Peyer's patch (tissue), 4 donors: ENCODE data around the gene DBX1. TPM values are rescaled to one million over a fixed set of nuclear protein-coding genes. Genes with fewer than 3 reads are reported as not detected.

Experiments used
- DNase-seq, 3 donors: peaks; one replicate each; pipeline ENCODE4 v3.0.0-alpha.2; 2017 to 2019
- H3K27ac ChIP-seq, 4 donors: fragments of 200-600 bp; sonication (generic); one replicate each; pipeline ENCODE4 v1.5.1; 2016 to 2019
- H3K27me3 ChIP-seq, 2 donors: fragments of 200-600 bp; sonication (generic); one replicate each; pipeline ENCODE4 v1.5.1; 2019
- H3K36me3 ChIP-seq, 3 donors: fragments of 200-600 bp; sonication (generic); one replicate each; pipeline ENCODE4 v1.5.1; 2016 to 2019
- H3K4me1 ChIP-seq, 4 donors: fragments of 200-600 bp; sonication (generic); one replicate each; pipeline ENCODE4 v1.5.1; 2016 to 2019
- H3K4me3 ChIP-seq, 4 donors: fragments of 200-600 bp; sonication (generic); 1 replicate in 3 of 4; 2 replicates in 1 of 4; pipeline ENCODE4 v1.5.1; 2016 to 2019; ENCODE audit warnings: mild to moderate bottlenecking in 1 of 4
- H3K9me3 ChIP-seq, 4 donors: fragments of 200-600 bp; sonication (generic); one replicate each; pipeline ENCODE4 v1.5.1; 2016 to 2019; ENCODE audit warnings: mild to moderate bottlenecking in 1 of 4
- POLR2A ChIP-seq, 2 donors: fragments of 450-650 bp; IDR thresholded peaks; one replicate each; pipeline ENCODE4 v1.5.1; 2017; ENCODE audit warnings: antibody characterized with exemption in 2 of 2, mild to moderate bottlenecking in 2 of 2, moderate library complexity in 2 of 2
- total RNA-seq, 4 donors: library from RNA; depleted of rRNA; stranded (reverse); fragments of >200 nt; gene quantifications; one replicate each; pipeline ENCODE4 v1.1.0, GENCODE V29; 2016
- TF ChIP-seq, protein P1 (sequence below), 6 experiments: fragments of 450-650 bp in 4 of 6; fragments of 200-600 bp in 2 of 6; sonication (generic) in 1 of 6; IDR thresholded peaks; one replicate each; pipeline ENCODE4 v1.5.1; 2017 to 2019; ENCODE audit warnings: antibody characterized with exemption in 6 of 6, mild to moderate bottlenecking in 3 of 6, moderate library complexity in 1 of 6

Gene DBX1
- total RNA-seq, 4 donors from 2014 or later = not detected

DNA sequence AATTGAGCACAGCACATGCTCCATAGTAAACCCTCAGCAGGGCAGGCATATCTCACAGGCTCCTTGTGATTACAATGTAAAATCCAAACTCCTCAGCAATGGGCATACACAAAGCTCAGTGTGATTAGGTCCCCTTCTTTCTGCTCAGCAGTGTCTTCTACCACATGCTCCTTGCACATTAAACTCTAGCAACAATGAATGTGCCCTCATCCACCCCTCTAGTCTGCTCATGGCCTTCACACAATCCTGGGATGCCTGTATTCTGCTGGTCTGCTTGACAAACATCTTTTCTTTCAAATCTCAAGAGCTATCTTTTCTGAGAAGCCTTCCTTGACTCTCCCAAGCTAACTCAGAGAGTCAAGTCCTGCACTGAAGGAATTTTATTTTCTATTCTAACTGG lies 32.4 kb upstream of the DBX1 start:
- H3K27ac ChIP-seq = no peak overlapping the region
- no peaks in the 10 kb centered on the region for H3K9me3 ChIP-seq
- no peak for TF ChIP-seq POLR2A (IDR thresholded peaks at IDR 0.05)
- H3K4me3 ChIP-seq = no peak overlapping the region
- no peak for DNase-seq
- H3K36me3 ChIP-seq = no peaks in the 10 kb centered on the region
- H3K27me3 ChIP-seq = no peaks in the 10 kb centered on the region
- no peaks in the 10 kb centered on the region for H3K4me1 ChIP-seq

DNA sequence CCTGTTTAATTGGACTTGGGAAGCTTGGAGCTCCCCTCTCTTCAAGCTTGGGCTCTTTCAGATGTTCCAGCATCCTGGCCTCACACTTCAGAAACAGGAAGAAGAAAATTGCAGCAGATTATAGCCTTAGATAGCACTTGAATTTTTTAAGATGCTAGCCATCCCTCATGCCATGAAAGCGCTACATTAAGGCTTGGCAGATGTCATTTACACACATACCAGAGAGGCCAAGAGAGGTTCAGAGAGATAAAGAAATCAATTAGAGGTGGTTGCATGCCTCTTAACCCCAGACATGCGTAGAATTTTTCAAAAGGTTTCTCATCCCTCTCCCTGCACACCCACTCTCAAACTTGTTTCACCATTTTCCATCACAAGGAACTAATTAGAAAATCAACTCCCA lies 31.9 kb upstream of the DBX1 start:
- TF ChIP-seq, protein P1, sequence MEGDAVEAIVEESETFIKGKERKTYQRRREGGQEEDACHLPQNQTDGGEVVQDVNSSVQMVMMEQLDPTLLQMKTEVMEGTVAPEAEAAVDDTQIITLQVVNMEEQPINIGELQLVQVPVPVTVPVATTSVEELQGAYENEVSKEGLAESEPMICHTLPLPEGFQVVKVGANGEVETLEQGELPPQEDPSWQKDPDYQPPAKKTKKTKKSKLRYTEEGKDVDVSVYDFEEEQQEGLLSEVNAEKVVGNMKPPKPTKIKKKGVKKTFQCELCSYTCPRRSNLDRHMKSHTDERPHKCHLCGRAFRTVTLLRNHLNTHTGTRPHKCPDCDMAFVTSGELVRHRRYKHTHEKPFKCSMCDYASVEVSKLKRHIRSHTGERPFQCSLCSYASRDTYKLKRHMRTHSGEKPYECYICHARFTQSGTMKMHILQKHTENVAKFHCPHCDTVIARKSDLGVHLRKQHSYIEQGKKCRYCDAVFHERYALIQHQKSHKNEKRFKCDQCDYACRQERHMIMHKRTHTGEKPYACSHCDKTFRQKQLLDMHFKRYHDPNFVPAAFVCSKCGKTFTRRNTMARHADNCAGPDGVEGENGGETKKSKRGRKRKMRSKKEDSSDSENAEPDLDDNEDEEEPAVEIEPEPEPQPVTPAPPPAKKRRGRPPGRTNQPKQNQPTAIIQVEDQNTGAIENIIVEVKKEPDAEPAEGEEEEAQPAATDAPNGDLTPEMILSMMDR (IDR thresholded peaks at IDR 0.05) = no peak
- no peak for TF ChIP-seq POLR2A (IDR thresholded peaks at IDR 0.05)
- Histone ChIP-seq H3K36me3 (no peaks in the 10 kb centered on the region), H3K9me3 (no peaks in the 10 kb centered on the region), H3K4me3 (no peak overlapping the region), H3K27me3 (no peaks in the 10 kb centered on the region), H3K27ac (no peak overlapping the region), H3K4me1 (no peaks in the 10 kb centered on the region)
- DNase-seq = no peak

DNA sequence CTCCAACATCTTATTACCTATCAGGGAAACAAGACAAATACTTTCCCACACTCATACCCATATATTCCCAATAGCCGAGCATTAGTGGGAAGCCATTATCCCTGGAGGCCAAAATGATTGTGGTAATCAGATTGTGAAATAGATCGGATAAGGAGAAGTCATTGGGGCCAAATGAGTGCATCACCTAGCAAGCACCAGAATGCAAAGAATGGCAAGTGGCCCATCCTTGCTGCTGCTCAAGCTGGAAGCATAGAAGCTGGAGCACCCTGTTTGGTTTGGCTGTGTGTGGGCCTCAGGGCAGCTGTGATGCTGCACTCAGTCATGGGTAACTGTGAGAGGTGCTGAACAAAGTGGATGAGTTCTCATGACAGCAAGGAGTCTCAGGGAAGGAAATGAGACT lies 18.7 kb upstream of the DBX1 start:
- TF ChIP-seq POLR2A (IDR thresholded peaks at IDR 0.05) = no peak
- TF ChIP-seq, protein P1 (IDR thresholded peaks at IDR 0.05) = no peak
- no peaks in the 10 kb centered on the region for H3K36me3 ChIP-seq
- H3K4me1 ChIP-seq = no peaks in the 10 kb centered on the region
- no peak overlapping the region for H3K27ac ChIP-seq
- H3K27me3 ChIP-seq = no peaks in the 10 kb centered on the region
- H3K4me3 ChIP-seq = no peak overlapping the region
- peaks cover 0 to 4% (median 0%) of the 10 kb centered on the region in 4 donors for H3K9me3 ChIP-seq
- DNase-seq = no peak

DNA sequence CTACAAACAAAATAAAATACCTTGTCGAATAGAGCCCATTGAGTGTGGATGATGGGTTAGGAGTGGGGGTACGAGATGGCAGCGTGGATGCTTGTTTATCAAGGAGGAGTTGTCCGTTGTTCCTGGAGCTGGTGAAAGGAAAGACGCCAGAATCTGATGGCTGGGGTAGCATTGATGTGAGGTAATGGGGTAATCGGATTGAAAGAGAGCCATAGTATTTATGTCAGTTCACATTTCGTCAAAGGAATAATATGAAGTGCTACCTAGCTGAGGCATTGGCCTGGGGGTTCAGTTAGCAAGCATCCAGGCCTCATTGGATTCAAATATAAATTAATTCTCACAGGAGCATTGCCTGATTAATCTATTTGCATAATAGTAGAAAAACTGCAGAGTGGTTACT lies 16.9 kb upstream of the DBX1 start:
- Histone ChIP-seq H3K9me3 (peaks cover 0 to 4% (median 0%) of the 10 kb centered on the region in 4 donors), H3K36me3 (no peaks in the 10 kb centered on the region)
- DNase-seq = no peak

DNA sequence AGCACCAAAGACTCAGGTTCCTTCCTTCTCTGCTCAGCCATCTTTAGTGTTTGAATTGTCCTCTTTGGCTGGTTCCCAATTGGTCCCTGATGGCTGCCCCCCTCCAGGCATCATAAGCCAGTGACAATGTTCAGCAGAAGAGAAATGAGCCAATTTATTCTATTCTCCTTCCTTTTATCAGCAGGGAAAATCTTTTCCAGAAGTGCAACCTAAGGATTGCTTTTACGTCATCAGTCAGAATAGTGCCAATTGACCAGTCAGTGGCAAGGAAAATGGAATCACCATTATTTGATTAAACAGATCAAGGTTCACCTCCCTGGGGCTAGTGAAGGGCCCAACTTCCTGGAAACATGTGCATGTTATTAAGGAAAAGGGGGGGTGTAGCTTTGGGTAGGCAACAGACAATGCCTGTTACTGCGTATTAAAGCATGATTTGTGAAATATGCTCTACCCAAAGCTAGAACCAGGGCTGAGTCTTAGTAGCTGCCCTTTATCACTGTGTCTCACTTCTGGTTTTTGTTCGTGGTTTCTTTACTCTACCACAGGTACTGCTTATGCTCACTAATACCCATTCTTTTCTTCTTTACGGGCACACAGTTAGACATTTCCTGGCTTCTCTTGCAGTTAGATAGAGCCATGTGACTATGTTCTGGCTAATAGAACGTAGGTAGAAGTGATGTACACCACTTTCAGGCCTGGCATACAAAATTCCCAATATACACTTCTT lies 12.6 kb upstream of the DBX1 start:
- H3K27ac ChIP-seq = no peak overlapping the region
- peaks cover 0 to 4% (median 0%) of the 10 kb centered on the region in 4 donors for H3K9me3 ChIP-seq
- no peaks in the 10 kb centered on the region for H3K27me3 ChIP-seq
- no peak for DNase-seq
- no peaks in the 10 kb centered on the region for H3K4me1 ChIP-seq
- no peak overlapping the region for H3K4me3 ChIP-seq
- H3K36me3 ChIP-seq = no peaks in the 10 kb centered on the region
- TF ChIP-seq, protein P1 (IDR thresholded peaks at IDR 0.05) = no peak
- no peak for TF ChIP-seq POLR2A (IDR thresholded peaks at IDR 0.05)

More for the DNA sequence above, 16.9 kb upstream of the DBX1 start:
- H3K27me3 ChIP-seq = no peaks in the 10 kb centered on the region
- no peak for TF ChIP-seq POLR2A (IDR thresholded peaks at IDR 0.05)
- TF ChIP-seq, protein P1 (IDR thresholded peaks at IDR 0.05) = no peak
- no peak overlapping the region for H3K4me3 ChIP-seq
- no peaks in the 10 kb centered on the region for H3K4me1 ChIP-seq
- no peak overlapping the region for H3K27ac ChIP-seq

DNA sequence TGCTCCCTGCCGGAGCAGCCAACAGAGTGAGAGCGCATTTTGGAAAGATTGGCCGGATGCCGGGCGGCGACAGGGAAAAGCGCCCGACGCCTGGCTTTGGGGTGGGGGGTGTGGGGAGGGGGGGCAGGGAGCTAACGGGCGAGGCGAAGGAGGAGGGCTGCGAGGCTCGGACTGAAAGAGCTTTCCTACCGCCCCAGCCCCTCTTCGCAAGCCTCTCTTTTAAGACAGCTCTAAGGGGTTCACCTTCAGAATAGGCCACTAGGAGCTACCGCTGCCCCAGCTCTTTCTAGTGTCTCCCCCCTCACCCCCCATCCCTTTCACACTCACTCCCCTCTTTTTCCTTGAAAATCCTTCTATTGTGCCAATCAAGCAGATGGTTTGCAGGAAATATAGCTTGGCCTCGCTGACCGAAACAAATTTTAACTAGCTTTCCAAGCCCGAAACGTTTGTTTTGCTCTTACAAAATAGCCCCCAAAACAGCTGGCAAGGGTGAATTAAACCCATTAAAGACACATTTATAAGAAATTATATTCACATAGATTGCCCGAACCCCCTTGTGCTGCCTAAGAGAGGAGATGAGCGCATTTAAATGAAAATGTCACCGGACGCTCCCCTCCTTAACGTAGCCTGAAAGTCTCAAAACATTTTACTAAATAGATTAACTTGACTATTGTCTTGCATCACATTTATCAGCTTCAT lies 3.7 kb upstream of the DBX1 start:
- H3K27me3 ChIP-seq = peaks cover 0 to 52% of the 10 kb centered on the region in 2 donors
- no peaks in the 10 kb centered on the region for H3K36me3 ChIP-seq
- H3K4me3 ChIP-seq = no peak overlapping the region
- DNase-seq = no peak
- peaks cover 0 to 11% (median 0%) of the 10 kb centered on the region in 4 donors for H3K4me1 ChIP-seq
- no peak overlapping the region for H3K27ac ChIP-seq
- TF ChIP-seq POLR2A (IDR thresholded peaks at IDR 0.05) = no peak
- TF ChIP-seq, protein P1 (IDR thresholded peaks at IDR 0.05) = no peak
- no peaks in the 10 kb centered on the region for H3K9me3 ChIP-seq
